Panc1 (cell line): Measurements from ENCODE around the gene DKK1.

Source experiments
- CTCF ChIP-seq: fragments of 450-650 bp; IDR thresholded peaks from 2 replicates; pipeline ENCODE4 v1.5.1; 2017; ENCODE audit warnings: mild to moderate bottlenecking
- SIN3A ChIP-seq: IDR thresholded peaks from 2 replicates; pipeline ENCODE4 v1.6.1; 2012; ENCODE audit warnings: low read depth, mild to moderate bottlenecking, low read length, moderate library complexity, borderline replicate concordance; ENCODE audit not compliant: insufficient read depth

- TF ChIP-seq SIN3A (no peak), CTCF (no peak)
Observed at GRCh38 chr10:52337225-52337624, 23.1 kb downstream of the DKK1 start.
